Activated naive CD8-positive, alpha-beta T cell treated with anti-CD3 and anti-CD28 coated beads, Interleukin-2, amount 50 U/mL, for 24 hours (primary cell): ENCODE data around the gene MAML2.

Experiments
- ATAC-seq: fragments of 150-1000 bp; cut with Tn5 transposase; one replicate; pipeline ENCODE4 v1.10.0; 2021
- DNase-seq: peaks from one replicate; pipeline ENCODE4 v3.0.0; 2021
- H3K27ac Mint-ChIP-seq: one replicate; pipeline ENCODE4 v1.8.0; 2021; ENCODE audit warnings: mild to moderate bottlenecking, mixed read lengths
- H3K27me3 Mint-ChIP-seq: one replicate; pipeline ENCODE4 v1.8.0; 2021; ENCODE audit warnings: mixed read lengths
- H3K36me3 Mint-ChIP-seq: one replicate; pipeline ENCODE4 v1.8.0; 2021; ENCODE audit warnings: low read depth, mixed read lengths
- H3K4me1 Mint-ChIP-seq: one replicate; pipeline ENCODE4 v1.8.0; 2021; ENCODE audit warnings: mixed read lengths
- H3K4me3 Mint-ChIP-seq: one replicate; pipeline ENCODE4 v1.8.0; 2021; ENCODE audit warnings: mild to moderate bottlenecking, moderate library complexity, mixed read lengths
- H3K9me3 Mint-ChIP-seq: one replicate; pipeline ENCODE4 v1.8.0; 2021; ENCODE audit warnings: mixed read lengths

MAML2 gene

DNA sequence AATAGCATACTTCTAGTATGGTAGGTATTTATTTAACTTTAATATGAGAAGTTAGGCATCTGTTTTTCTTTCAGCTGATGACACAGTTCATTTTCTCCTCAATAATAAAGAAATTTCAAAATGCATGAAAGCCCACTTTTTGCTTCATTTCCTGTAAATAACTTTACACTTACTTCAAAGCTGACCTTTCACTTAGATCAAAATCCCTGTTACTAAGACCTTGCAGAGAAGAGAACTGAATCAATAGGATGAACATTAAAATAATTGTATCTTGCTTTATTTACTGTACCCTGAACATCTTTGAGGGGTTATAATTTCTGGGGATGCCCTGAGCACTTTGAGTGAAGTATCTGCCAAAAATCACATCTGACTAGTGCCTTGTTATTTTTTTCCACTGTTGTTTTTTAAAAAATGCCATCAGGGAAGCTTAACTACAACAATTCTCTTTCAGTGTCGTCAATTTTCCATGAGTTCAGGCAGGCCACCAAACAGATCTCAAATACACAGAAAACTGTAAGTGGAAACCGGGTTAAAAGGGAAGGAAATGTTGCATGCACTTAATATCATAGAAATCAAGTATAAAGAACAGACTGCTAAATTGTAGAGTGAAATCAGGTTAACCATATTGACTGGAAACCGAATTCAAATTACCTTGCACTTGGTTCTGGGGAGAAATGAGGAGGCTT is 206.2 kb downstream of the MAML2 start:
- Mint-ChIP-seq H3K9me3 (no peaks in the 10 kb centered on the region), H3K4me1 (peaks cover 80% of the 10 kb centered on the region), H3K27ac (peak overlapping the region; percentile 90), H3K36me3 (peaks cover 26% of the 10 kb centered on the region), H3K4me3 (peak overlapping the region; percentile 48), H3K27me3 (no peaks in the 10 kb centered on the region)
- ATAC-seq (peak; percentile 55), DNase-seq (no peak)

GRCh38 chr11:96134602-96135001 is 208.4 kb downstream of the MAML2 start:
- peak overlapping the region; percentile 90 for H3K27ac Mint-ChIP-seq
- H3K9me3 Mint-ChIP-seq: no peaks in the 10 kb centered on the region
- ATAC-seq: peak; percentile 12
- no peak for DNase-seq
- H3K4me1 Mint-ChIP-seq: peaks cover 78% of the 10 kb centered on the region
- peaks cover 24% of the 10 kb centered on the region for H3K36me3 Mint-ChIP-seq
- no peak overlapping the region for H3K4me3 Mint-ChIP-seq
- H3K27me3 Mint-ChIP-seq: no peaks in the 10 kb centered on the region

GRCh38 chr11:96132437-96132836 is 210.6 kb downstream of the MAML2 start:
- no peak overlapping the region for H3K4me3 Mint-ChIP-seq
- H3K36me3 Mint-ChIP-seq: peaks cover 15% of the 10 kb centered on the region
- H3K27me3 Mint-ChIP-seq: no peaks in the 10 kb centered on the region
- no peak for DNase-seq
- peak; percentile 42 for ATAC-seq
- peak overlapping the region; percentile 58 for H3K27ac Mint-ChIP-seq
- H3K4me1 Mint-ChIP-seq: peaks cover 78% of the 10 kb centered on the region
- no peaks in the 10 kb centered on the region for H3K9me3 Mint-ChIP-seq

GRCh38 chr11:96130061-96130620 is 212.9 kb downstream of the MAML2 start:
- Mint-ChIP-seq H3K27ac (peak overlapping the region; percentile 75), H3K27me3 (no peaks in the 10 kb centered on the region), H3K4me3 (no peak overlapping the region), H3K4me1 (peaks cover 78% of the 10 kb centered on the region), H3K36me3 (peaks cover 14% of the 10 kb centered on the region), H3K9me3 (no peaks in the 10 kb centered on the region)
- no peak for ATAC-seq
- no peak for DNase-seq

DNA sequence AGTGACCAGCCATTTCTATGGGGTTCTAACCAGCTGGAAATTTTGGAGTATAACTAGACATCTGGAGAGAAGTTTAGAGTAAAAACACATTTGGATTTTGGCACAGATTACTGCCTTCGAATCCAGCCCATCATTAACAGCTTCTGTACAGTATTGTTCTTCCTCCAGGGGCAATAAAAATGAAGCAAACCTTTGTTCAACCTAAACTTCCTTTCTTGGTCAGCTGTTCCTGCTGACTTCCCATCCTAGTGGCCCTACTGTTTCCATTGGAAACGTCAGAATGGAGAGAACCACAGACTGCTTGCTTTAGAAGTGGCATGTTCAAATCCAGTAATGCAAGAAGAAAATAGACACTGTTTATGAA is 215.4 kb downstream of the MAML2 start:
- Mint-ChIP-seq H3K4me3 (no peak overlapping the region), H3K27me3 (no peaks in the 10 kb centered on the region), H3K4me1 (peaks cover 93% of the 10 kb centered on the region), H3K36me3 (peaks cover 10% of the 10 kb centered on the region), H3K9me3 (no peaks in the 10 kb centered on the region), H3K27ac (peak overlapping the region; percentile 71)
- no peak for DNase-seq
- ATAC-seq: no peak

GRCh38 chr11:96126917-96127595 is 215.9 kb downstream of the MAML2 start:
- no peak overlapping the region for H3K4me3 Mint-ChIP-seq
- H3K9me3 Mint-ChIP-seq: no peaks in the 10 kb centered on the region
- no peak for DNase-seq
- peaks cover 10% of the 10 kb centered on the region for H3K36me3 Mint-ChIP-seq
- H3K27me3 Mint-ChIP-seq: no peaks in the 10 kb centered on the region
- ATAC-seq: peak; percentile 57
- peaks cover 93% of the 10 kb centered on the region for H3K4me1 Mint-ChIP-seq
- H3K27ac Mint-ChIP-seq: peak overlapping the region; percentile 71

DNA sequence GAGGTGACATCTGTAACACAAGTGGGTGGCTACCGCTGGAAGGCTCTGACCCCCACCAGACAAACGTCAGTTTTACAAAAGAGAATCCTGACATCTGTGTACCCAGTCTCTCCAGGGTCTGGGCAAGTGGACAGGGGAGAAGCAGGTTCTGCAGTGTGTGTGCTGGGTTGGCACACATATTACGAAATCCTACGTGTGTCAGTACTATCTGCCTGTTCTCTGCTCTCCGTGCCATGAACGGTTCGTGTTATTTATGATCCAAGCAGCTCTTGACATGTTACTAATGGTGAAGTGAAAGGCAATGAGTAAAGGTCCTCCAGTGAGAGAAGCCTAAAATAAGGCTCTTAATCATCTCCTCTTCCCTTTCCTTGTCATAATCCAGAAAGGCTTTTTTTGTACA is 217.6 kb downstream of the MAML2 start:
- Mint-ChIP-seq H3K36me3 (peaks cover 11% of the 10 kb centered on the region), H3K27ac (no peak overlapping the region), H3K4me1 (peaks cover 80% of the 10 kb centered on the region), H3K4me3 (no peak overlapping the region), H3K9me3 (no peaks in the 10 kb centered on the region), H3K27me3 (no peaks in the 10 kb centered on the region)
- ATAC-seq (no peak), DNase-seq (no peak)

- H3K4me3 Mint-ChIP-seq: no peak overlapping the region
- ATAC-seq (no peak), DNase-seq (no peak)
- H3K36me3 Mint-ChIP-seq: peaks cover 14% of the 10 kb centered on the region
- H3K4me1 Mint-ChIP-seq: peaks cover 69% of the 10 kb centered on the region
- H3K27me3 Mint-ChIP-seq: no peaks in the 10 kb centered on the region
- peak overlapping the region; percentile 2 for H3K27ac Mint-ChIP-seq
- no peaks in the 10 kb centered on the region for H3K9me3 Mint-ChIP-seq
Observed at GRCh38 chr11:96124155-96124554, 218.8 kb downstream of the MAML2 start.

DNA sequence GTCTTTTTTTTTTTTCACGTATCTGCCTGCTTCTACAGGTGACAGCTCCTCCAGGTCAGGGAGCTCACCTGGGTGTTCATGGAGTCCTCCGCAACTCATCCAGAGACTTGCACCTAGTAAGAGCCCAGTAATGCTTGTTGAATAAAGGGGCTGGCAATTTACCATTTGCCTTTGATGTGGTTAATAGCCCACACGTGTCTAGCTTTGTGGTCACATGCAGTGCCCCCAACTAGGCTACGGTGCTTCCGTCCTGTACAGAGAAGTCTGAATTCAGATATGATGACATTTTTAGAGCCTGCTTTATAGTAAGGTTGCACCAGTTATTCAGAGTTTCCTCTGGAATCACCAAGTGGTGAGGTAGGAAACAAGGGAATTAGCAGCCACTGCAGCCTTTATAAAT is 219.7 kb downstream of the MAML2 start:
- Mint-ChIP-seq H3K4me1 (peaks cover 66% of the 10 kb centered on the region), H3K27ac (peak overlapping the region; percentile 73), H3K27me3 (no peaks in the 10 kb centered on the region), H3K36me3 (peaks cover 10% of the 10 kb centered on the region), H3K9me3 (no peaks in the 10 kb centered on the region), H3K4me3 (peak overlapping the region; percentile 32)
- DNase-seq: no peak
- ATAC-seq: peak; percentile 22

DNA sequence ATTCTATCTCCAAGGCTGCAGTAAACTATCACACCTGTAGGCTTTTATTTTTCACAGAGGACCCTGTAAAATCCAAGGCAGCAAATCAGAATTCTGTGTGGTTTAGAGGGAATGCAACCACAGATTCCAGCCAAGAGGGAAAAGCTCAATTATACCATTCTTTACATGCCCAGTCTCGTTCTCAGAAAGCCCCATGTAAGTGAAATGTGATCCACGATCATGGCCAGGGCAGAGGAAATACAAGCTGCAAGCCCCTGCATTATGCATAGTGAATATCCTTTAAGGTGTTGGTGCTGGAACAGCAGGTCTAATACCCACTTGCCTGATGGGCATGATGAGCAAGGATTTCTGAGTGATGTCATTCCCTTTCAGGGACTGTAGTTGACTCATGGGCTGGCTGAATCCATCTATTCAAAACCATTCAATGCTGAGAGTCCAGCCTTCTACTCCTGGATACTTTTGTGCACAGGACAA is 220.4 kb downstream of the MAML2 start:
- H3K27ac Mint-ChIP-seq: peak overlapping the region; percentile 73

DNA sequence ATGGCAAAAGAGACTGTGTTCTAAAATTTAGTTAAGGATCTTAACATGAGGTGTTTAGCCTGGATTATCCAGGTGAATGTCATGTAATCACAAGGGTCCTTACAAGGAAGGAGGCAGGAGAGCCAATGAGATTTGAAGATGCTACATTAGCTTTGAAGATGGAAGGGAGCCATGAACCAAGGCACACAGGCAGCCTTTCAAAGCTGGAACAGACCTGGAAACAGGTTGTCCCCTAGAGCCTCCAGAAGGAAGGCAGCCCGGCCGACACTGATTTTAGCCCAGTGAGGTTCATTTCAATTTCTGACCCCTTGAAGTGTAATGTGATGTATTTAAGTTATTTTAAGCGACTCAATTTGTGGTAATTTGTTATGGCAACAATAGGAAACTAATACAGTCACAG is 223.8 kb downstream of the MAML2 start:
- H3K36me3 Mint-ChIP-seq: peaks cover 28% of the 10 kb centered on the region
- DNase-seq: no peak
- H3K27ac Mint-ChIP-seq: no peak overlapping the region
- no peak for ATAC-seq
- no peak overlapping the region for H3K4me3 Mint-ChIP-seq
- no peaks in the 10 kb centered on the region for H3K9me3 Mint-ChIP-seq
- no peaks in the 10 kb centered on the region for H3K27me3 Mint-ChIP-seq
- H3K4me1 Mint-ChIP-seq: peaks cover 49% of the 10 kb centered on the region

More for the DNA sequence above, 220.4 kb downstream of the MAML2 start:
- Mint-ChIP-seq H3K4me3 (no peak overlapping the region), H3K9me3 (no peaks in the 10 kb centered on the region), H3K4me1 (peaks cover 65% of the 10 kb centered on the region), H3K27me3 (no peaks in the 10 kb centered on the region), H3K36me3 (peaks cover 13% of the 10 kb centered on the region)
- DNase-seq (no peak), ATAC-seq (peak; percentile 65)

- no peaks in the 10 kb centered on the region for H3K27me3 Mint-ChIP-seq
- H3K27ac Mint-ChIP-seq: no peak overlapping the region
- H3K36me3 Mint-ChIP-seq: peaks cover 31% of the 10 kb centered on the region
- no peaks in the 10 kb centered on the region for H3K9me3 Mint-ChIP-seq
- H3K4me3 Mint-ChIP-seq: no peak overlapping the region
- H3K4me1 Mint-ChIP-seq: peaks cover 53% of the 10 kb centered on the region
- DNase-seq (no peak), ATAC-seq (no peak)
Observed at GRCh38 chr11:96116376-96116775, 226.6 kb downstream of the MAML2 start.

GRCh38 chr11:96114178-96115064 is 228.6 kb downstream of the MAML2 start:
- H3K36me3 Mint-ChIP-seq: peaks cover 29% of the 10 kb centered on the region
- peak overlapping the region; percentile 84 for H3K27ac Mint-ChIP-seq
- no peaks in the 10 kb centered on the region for H3K9me3 Mint-ChIP-seq
- no peak overlapping the region for H3K4me3 Mint-ChIP-seq
- DNase-seq: no peak
- no peaks in the 10 kb centered on the region for H3K27me3 Mint-ChIP-seq
- H3K4me1 Mint-ChIP-seq: peaks cover 61% of the 10 kb centered on the region
- no peak for ATAC-seq

GRCh38 chr11:96113193-96113681 is 229.8 kb downstream of the MAML2 start:
- ATAC-seq (no peak), DNase-seq (no peak)
- Mint-ChIP-seq H3K9me3 (no peaks in the 10 kb centered on the region), H3K4me1 (peaks cover 55% of the 10 kb centered on the region), H3K36me3 (peaks cover 29% of the 10 kb centered on the region), H3K4me3 (peak overlapping the region; percentile 58), H3K27ac (peak overlapping the region; percentile 85), H3K27me3 (no peaks in the 10 kb centered on the region)
